Measurements from ENCODE around the gene ZC3H4.

The ZC3H4 gene

GRCh38 chr19:47020992-47021496 lies 92.5 kb downstream of the ZC3H4 start:
- peak; percentile 30 for TF ChIP-seq POLR2A (IDR thresholded peaks at IDR 0.05; ENCODE audit: extremely low read depth, insufficient read length)
- 0 out of 2 replicates have a peak, but pooled peaks have one; percentile 36 for TF ChIP-seq MYC (IDR thresholded peaks at IDR 0.05; ENCODE audit: low read depth, low read length)
- TF ChIP-seq, protein P1, sequence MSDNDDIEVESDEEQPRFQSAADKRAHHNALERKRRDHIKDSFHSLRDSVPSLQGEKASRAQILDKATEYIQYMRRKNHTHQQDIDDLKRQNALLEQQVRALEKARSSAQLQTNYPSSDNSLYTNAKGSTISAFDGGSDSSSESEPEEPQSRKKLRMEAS (IDR thresholded peaks at IDR 0.05; ENCODE audit: low read depth, low read length) = peak; percentile 23; the same call in 1 of the 2 replicates
- TF ChIP-seq CTCF (IDR thresholded peaks at IDR 0.05; ENCODE audit: low read depth, low read length) = no peak

GRCh38 chr19:47020132-47020805 lies 93.3 kb downstream of the ZC3H4 start:
- peak; percentile 54 for DNase-seq (ENCODE audit: low read depth)
- TF ChIP-seq, protein P1 (IDR thresholded peaks at IDR 0.05; ENCODE audit: low read depth, low read length) = peak; percentile 95
- no peak for TF ChIP-seq CTCF (IDR thresholded peaks at IDR 0.05; ENCODE audit: low read depth, low read length)
- TF ChIP-seq MYC (IDR thresholded peaks at IDR 0.05; ENCODE audit: low read depth, low read length) = peak; percentile 85; the same call in 1 of the 2 replicates
- peak overlapping the region; percentile 25 for H3K4me3 ChIP-seq (ENCODE audit: low read depth, low read length)

More at GRCh38 chr19:47020992-47021496, 92.5 kb downstream of the ZC3H4 start:
- DNase-seq (ENCODE audit: low read depth) = peak; percentile 73
- no peak overlapping the region for H3K4me3 ChIP-seq (ENCODE audit: low read depth, low read length)

- H3K4me3 ChIP-seq (ENCODE audit: low read depth, low read length) = peak within 1 kb of the TSS; percentile 25
- TF ChIP-seq MYC (IDR thresholded peaks at IDR 0.05; ENCODE audit: low read depth, low read length) = no peak
- peak; percentile 46 for TF ChIP-seq POLR2A (IDR thresholded peaks at IDR 0.05; ENCODE audit: extremely low read depth, insufficient read length)
- TF ChIP-seq, protein P1 (IDR thresholded peaks at IDR 0.05; ENCODE audit: low read depth, low read length) = no peak
- DNase-seq (ENCODE audit: low read depth) = peak; percentile 60
Measured at GRCh38 chr19:47019431-47020041, 94.0 kb downstream of the ZC3H4 start, which contains the start of gene NPAS1. TSS of gene NPAS1 (plus strand) at chr19:47019837. CDS start at chr19:47021048, 1,211 bp downstream.

GRCh38 chr19:47018923-47019322 lies 94.7 kb downstream of the ZC3H4 start:
- no peak for DNase-seq (ENCODE audit: low read depth)
- TF ChIP-seq CTCF (IDR thresholded peaks at IDR 0.05; ENCODE audit: low read depth, low read length) (no peak), MYC (IDR thresholded peaks at IDR 0.05; ENCODE audit: low read depth, low read length) (no peak), POLR2A (IDR thresholded peaks at IDR 0.05; ENCODE audit: extremely low read depth, insufficient read length) (no peak)
- TF ChIP-seq, protein P1 (IDR thresholded peaks at IDR 0.05; ENCODE audit: low read depth, low read length) = no peak
- H3K4me3 ChIP-seq (ENCODE audit: low read depth, low read length) = no peak overlapping the region

All from NB4 (cell line).